Endometrial microvascular endothelial cells (primary cell): ENCODE measurements around the gene PTPRM. TPM values are rescaled to one million over a fixed set of nuclear protein-coding genes. Genes with fewer than 3 reads are reported as not detected.

Experiments used
- in situ Hi-C: cut with HindIII; loops from 2 replicates; pipeline ENCODE4 v1.10.0; 2017; ENCODE audit warnings: low sequenced_read_pairs, low pct_unique_long_range_greater_than_20kb; ENCODE audit errors: inconsistent ontology term
- total RNA-seq: library from RNA; depleted of rRNA; stranded (reverse); fragments of >200 nt; gene quantifications from one replicate; pipeline ENCODE4 v1.2.3, GENCODE V29; 2015; ENCODE audit errors: inconsistent ontology term

The PTPRM gene
- total RNA-seq, 1 donor from 2014 or later, result 59.6 TPM

DNA sequence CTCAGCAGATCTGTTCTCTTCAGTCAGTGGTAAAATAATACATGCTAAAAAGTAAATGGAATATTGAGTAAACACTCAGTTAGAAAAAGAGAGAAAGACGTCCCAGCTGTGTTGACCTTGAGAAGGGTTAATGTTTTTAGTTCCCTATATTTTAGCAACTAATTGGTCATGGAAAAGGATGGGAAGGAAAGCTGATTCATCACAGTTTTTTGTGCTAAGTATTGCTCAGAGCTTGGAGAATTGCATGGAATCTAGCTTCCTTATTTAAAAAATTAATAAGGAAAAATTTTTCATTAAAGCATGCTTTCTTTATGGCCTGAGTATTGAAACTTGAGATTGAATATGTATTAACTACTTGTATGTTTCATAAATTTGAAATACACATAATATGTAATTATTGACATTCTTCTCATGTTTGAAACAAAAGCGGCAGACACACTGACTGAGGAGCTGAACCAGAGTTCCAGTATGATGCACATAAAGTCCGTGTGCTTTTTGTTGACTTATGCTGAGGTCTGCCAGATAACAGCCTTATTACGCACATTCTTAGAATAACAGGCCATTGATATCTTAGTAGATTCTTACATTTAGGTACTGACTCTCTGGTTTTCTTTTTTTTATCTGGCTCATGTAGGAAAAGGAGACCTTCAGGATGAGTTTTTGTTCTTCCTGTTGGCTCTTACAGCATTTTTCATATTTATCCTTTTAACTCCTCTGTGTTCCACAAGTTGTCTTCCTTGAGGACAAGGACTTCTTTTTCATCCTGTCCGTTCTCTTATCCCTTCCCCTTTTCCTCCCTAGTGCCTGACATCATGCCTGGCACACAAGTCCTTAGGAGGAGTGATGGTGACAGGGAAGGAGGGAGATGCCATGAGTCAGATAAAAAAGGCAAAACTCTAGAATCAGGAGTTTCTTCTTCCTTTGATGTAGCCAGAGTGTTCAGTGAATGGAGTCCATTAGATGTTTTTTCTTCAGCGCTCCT is 194.1 kb downstream of the PTPRM start:
- in situ Hi-C loops, result no loop called here

DNA sequence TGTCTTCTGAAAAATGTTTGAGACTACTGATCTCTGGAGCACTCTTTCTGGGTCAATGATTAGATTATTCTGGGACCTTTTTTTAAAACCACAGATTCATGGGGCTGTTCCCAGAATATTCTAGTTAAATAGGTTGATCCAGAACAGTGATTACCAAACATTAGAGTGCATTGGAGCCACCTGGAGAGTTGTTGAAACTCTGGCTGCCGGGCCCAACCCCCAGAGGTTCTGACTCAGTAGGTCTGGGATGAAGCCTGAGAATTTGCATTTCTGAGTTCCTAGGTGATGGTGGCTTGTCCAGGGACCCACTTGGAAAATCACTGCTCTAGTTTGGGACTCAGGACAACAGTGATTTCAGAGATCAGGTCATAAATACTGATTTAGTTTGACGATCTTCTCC is 197.3 kb downstream of the PTPRM start:
- in situ Hi-C loops, result no loop called here

DNA sequence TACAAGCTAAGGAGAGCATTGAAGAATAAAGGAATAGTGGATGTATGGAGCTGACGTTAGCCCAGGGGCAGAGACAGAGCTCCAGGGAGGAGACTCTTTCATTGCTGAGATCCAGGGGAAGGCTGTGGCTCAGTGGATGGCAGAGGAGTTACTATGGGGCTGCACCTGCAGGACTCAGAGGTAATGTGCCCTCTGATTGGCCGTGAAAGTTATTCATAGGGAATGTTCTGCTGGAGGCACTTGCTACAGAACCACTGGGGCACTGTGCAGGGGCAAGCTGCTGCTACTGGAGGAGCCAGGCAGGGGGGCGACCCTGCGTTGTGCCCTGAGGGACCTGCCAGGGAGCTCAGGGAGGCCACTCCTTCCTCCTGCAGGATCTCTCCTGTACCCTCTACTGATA is 199.2 kb downstream of the PTPRM start:
- in situ Hi-C loops, result no loop called here

DNA sequence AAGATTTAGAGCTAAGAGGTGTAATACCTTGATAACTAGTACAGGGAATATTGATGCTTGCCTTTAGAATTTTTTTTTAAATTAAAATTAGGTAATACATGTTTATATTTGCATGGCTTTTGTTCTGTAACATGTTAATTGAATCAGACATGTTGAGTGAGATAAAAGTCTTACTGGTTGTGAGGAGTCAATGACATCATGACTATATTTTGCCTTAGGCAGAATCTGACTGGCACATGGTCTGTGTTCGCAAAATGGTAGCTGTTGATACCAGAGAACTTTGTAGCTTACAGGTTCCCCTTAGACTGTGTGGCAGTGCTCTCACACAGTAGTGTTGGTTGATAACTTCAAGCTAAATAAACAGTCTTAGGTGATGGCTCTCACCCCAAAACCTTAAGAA is 199.7 kb downstream of the PTPRM start:
- in situ Hi-C loops, result no loop called here

DNA sequence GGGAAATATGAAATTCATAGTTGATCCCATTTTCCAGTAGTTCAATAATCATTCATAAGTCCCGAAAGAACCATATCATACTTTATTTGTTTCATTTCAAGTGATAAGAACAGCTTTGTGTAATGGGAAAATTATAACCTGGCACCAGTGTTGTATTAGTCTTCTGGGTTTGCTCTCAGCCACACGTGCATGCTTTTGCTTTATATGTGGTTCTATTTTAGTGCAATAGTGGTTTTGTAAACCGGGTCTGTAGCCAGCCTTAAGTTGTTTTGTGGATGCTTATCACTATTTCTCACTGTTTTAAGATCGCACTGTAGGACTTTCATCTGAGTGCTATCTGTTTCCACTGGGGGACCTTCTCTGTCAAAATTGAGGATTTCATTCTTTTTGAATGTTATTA is 203.8 kb downstream of the PTPRM start:
- in situ Hi-C loops, result no loop called here

DNA sequence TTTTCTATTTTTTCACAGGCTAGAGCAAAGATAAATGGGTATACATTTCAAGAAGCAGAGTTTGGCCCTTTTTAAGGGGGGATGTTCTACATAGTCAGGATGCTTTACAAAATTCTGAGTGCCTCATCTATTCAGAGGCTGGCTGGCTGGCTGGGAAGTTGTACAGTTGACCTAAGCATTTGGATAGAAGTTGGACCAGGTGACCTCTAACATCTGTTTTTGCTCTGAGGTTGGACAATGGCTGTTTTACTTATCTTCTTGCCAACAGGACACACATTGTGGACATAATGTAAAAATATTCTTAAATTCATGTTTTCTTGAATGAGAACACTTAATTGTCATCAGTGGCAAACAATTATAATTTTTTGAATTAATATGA is 205.4 kb downstream of the PTPRM start:
- in situ Hi-C loops, result no loop called here

DNA sequence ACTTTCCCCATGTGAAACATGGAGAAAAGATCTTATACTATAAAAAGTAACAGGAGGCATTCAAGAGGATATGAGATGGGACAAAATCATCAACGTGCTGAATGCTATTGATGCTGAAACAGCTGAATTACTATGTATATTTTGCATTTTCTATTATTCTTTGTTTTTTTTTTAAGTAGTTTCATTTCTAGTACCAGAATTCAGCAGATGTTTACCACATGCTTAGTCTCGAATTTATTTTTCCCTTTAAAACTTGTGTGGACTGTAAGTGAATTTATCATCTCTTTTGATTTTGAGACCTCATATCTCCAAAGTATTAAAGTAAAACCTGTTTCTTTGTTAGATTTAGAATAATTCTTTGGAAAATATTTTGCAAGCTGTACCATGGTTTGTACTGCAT is 205.8 kb downstream of the PTPRM start:
- in situ Hi-C loops, result no loop called here

DNA sequence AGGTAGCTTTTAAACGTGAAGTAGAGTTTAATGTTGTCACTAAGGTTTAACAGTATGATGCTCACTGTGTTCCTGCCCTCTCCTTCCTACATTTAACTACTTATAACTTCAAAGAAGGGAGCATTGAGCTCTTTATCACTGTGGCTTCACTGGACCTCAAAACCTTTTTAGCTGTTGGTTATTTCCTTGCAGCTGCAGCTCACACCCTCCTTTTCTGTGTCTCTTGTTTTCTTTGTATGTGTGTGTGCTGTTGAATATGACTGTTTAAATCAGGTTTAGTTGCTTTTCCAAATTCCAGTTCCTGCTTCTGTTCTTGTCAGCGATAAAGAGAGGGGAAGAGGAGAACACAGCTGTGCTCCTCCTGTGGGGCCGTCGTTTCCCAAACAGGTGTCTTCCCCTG is 208.0 kb downstream of the PTPRM start:
- in situ Hi-C loops, result no loop called here

DNA sequence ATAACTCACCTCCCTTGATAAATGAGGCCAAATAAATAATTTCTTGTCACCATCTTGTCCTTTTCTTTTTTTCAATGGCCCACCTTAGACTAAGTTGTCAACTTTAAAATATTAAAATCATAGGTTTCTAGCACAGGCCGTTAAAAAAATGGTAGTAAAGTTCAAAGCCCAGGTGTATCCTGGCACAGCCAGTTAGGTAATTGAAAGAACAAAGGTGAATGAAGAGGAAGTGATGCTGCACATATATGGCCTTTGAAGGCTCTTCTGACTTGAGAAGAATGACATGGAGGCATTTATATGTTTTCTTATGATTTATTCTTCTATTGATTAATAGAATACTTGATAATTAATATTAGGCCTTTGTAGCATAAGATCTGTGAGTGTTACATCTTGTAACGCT is 208.7 kb downstream of the PTPRM start:
- in situ Hi-C loops, result no loop called here

DNA sequence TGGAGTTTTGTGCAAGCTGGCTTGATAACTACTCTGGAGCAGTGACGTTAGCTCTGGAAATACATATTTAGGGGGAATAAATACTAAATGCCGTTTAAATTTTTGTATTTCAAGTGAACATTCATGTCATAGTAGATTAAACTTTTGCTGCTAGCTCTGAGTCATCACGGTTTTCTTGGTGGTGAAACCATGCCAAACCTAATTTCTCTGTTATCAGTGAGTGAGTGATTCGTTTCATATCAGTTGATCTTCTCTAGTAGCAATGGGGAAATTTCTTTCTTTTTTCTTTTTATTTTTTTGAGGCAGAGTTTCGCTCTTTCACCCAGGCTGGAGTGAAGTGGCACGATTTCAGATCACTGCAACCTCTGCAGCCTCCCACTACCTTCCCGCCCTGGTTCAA is 211.1 kb downstream of the PTPRM start:
- in situ Hi-C loops, result no loop called here

DNA sequence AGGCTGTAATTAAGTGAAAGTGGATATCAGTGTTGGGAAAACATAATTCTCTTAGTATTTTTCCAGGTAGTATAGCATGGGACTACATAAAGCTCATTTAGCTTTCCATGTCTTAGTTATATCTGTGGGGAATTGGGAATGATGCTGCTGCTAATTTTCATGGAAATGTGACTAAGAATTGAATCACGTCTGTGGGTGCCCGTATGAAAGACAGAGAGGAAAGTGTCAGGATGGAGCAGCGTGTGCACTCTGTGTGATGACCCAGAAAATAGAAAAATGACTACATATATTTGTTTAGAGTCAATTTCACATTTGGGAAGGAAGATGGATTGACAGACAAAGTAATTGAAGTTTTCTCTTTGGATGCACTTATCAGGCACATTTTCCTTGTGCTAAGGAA is 212.1 kb downstream of the PTPRM start:
- in situ Hi-C loops, result no loop called here

DNA sequence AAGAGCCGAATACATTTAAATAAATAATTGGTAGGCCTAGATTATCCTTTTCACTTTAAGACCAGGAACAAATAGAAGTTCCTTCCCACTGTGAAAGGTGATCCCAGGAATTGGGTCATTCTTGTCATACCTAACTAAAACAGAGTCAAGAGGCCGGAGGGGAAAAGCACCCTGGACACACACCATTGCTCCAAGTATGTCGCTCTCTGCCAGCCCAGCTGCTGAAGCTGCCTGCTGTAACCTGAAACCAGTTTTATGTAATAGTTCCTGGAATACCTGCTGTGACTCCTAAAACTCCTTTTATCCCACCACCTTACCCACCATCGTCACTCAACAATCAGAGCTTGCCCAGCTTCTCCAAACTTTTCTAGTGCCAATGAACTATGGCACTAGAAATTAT is 217.1 kb downstream of the PTPRM start:
- in situ Hi-C loops, result no loop called here

DNA sequence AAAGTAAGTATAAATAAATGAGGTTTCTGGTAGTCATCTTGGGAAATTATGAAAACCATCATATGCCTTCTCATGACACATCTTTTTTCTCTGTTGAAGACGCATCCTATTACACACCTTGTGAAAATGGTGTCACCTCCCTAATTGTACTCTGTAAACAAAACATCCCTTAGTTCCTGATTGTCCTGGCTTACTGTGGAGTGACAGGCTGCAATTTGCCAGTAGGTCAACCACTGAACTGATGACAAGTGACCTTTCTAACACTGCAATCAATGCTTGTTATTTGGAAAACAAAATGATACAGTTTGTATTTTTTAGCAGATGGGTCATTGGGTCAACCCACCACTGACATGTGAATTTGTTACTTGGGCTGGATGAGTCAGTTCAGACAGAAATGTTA is 219.5 kb downstream of the PTPRM start:
- in situ Hi-C loops, result no loop called here

DNA sequence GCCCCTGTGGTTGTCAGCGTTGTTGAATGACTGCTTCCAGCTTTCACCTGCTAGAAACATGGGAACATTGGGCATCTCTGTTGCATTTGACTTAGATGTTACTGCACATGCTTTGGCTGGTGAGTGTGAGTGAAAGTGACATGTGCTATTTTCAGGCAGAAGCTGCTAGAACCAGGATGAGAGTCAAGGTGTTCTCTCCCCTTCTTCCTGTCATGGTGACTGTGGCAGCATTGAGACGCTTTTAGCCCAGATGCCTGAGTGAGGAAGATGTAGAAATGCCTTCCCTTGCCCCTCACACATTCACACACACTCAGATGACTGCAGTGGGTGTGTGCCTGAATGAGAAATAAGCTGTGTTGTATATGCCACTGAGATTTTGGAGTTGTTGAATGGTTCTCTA is 220.2 kb downstream of the PTPRM start:
- in situ Hi-C loops, result no loop called here

DNA sequence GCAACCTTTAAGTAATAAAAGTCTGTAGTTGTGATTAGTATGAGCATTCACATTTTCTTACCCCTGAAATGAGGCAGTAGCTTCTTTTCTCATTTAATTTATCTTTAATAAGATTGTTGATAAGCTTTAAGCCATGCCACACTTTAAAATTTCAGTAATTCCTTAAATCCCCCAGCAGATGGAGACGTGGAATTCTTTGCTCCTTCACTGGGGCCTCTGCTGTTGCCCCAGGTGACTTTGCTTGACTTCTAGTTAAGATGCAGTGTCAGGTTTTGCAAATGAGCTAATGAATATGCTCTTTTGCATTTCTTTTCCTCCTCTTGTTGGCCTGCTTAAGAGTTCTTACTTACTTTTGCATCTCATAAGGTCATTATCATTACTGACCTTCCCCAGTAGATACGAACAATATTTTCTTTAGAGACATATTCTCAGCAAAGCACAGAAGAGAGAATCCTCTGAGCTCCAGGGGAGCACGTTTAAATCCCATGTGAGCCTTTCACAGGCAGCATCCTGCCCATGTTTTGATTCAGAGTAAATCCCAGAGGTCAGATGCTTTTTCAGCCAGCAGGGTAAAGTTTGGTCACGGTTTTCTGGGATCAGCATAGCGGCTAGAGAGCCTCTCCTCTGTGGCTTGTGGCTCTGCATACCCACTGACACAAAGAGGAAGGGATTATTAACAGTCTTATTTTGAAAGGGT is 222.9 kb downstream of the PTPRM start:
- in situ Hi-C loops, result no loop called here

DNA sequence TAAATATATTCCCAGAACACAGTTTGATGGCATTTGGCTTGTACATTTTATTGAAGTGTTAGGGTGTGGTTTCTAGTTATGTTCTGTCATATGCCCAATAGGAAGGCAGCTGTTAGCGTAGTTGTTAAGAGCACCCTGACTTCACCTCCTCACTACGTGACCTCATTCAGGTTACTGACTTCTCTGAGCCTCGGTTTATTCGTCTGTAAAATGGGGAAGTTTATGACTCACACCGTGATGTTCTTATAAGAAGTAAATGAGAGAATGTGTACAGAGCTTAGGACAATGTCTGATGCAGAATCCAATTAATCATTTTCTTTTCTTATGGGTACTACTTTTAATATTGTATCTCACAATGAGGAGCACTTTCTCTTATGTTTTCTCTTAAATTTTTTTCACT is 226.0 kb downstream of the PTPRM start:
- in situ Hi-C loops, result no loop called here

DNA sequence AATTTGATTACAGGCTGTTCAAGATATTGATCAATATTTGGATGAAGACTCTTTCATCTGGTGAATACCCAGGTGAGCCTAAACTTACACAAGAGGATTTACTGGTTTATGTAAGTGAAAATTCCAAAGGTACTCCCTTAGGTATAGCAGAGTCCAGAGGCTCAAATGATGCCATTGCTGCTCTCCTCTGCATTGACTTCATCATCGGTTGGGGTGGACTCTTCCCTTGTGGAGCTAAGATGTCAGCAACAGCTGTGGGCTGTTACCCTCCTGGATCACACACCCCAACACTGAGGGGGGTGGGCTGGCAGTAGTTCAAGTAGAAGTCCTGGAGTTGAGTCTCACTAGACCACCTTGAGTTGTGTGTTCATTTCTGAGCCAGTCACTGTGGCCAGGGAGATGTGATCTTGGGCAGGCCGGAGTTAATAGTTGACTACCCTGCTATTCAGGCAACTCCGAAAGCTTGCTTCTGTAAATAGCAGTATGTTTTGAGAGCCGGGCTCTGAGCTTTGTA is 236.9 kb downstream of the PTPRM start:
- in situ Hi-C loops, result no loop called here

DNA sequence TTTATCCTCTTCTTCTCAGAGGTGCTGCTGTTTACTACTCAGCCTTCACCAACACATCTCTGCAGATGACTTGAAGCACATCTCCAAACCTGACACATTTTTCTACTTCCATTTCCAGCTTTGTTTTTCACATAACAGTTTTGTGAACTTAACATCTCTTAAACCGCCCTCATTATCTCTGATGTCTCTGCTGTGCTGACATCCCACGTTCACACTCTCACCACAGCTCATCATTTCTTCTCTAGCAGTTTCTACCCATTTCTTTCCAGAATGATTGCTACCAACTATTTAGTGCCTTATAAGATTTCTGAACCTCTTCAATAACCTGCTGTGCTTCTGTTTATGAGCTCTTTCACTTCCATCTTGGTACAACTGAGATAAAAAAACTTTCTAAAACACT is 238.0 kb downstream of the PTPRM start:
- in situ Hi-C loops, result no loop called here

DNA sequence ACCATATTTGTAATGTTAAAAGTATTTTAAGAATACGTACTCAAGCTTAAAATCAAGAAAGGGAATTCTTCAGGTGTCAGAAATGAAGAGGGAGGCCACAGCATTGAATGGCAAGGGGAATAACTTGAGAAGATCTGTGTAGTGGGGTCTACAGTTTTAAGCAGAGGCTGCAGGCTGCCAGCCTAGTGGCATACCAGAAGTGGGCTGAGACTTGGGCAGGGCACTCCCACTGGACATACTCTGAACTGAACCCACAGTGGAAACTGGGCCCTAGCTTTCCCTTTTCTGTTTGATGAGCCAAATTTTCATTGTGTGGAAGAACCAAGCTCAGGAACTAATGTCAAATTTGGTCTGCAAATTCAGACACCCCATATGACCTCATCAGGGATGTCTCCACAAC is 238.8 kb downstream of the PTPRM start:
- in situ Hi-C loops, result no loop called here

DNA sequence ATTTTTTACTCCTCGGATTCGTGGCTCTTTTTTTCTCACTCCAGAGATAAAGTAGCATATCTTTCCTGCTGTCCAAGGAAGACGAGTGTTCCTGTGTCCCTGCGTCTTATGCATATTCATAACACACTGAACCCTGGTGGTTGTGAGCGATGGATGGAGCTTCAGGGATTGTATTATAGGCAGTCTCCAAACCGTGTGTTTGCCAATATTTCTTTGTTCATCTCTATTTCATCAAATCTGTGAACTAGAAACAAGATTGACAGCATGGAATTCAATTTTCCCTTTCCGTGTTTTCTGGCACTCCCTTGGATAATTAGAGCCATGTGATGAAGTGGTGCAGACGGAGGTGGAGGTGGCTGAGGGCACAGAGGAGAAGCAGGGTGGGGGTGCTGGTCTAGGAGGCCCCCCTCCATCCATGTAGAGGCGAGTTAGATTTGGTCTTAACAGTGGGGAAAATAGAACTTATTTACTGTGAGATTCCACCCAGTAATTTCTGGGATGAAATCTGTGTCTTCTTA is 240.9 kb downstream of the PTPRM start:
- in situ Hi-C loops, result no loop called here
